Calu3 (cell line): Measurements from ENCODE around the gene INO80E. TPM values are rescaled to one million over a fixed set of nuclear protein-coding genes. Genes with fewer than 3 reads are reported as not detected.
"Not testable (repeated sequence)": the region's sequence is repeated elsewhere in the genome, so short reads cannot be mapped to it uniquely, and the experiment has no call there.

Experiments used
- BruUV-seq: library from RNA; stranded (reverse); fragments of 400-500 nt; replicated peaks from 2 replicates; lab custom pipeline; 2021; lab: Mats Ljungman, UMichigan
- CTCF ChIA-PET: fragments of 300-600 bp; sonication (Branson Sonifier 250); formaldehyde crosslinking; loops from one replicate; lab custom pipeline; 2022; ENCODE audit warnings: antibody characterized with exemption; lab: Charles Lee
- DNase-seq: peaks from one replicate; pipeline ENCODE4 v3.0.0; 2022
- H3K27ac Mint-ChIP-seq: one replicate; pipeline ENCODE4 v1.8.0; 2022; ENCODE audit warnings: mixed read lengths; ENCODE audit not compliant: unreplicated experiment
- H3K27me3 Mint-ChIP-seq: one replicate; pipeline ENCODE4 v1.8.0; 2022; ENCODE audit warnings: mixed read lengths; ENCODE audit not compliant: unreplicated experiment
- H3K36me3 Mint-ChIP-seq: one replicate; pipeline ENCODE4 v1.8.0; 2022; ENCODE audit warnings: mild to moderate bottlenecking, moderate library complexity, mixed read lengths; ENCODE audit not compliant: insufficient read depth, unreplicated experiment
- H3K4me1 Mint-ChIP-seq: one replicate; pipeline ENCODE4 v1.8.0; 2022; ENCODE audit warnings: mild to moderate bottlenecking, low read depth, mixed read lengths; ENCODE audit not compliant: unreplicated experiment
- H3K4me3 Mint-ChIP-seq: one replicate; pipeline ENCODE4 v1.8.0; 2022; ENCODE audit warnings: mild to moderate bottlenecking, low read depth, moderate library complexity, mixed read lengths; ENCODE audit not compliant: unreplicated experiment
- H3K9me3 Mint-ChIP-seq: one replicate; pipeline ENCODE4 v1.8.0; 2022; ENCODE audit warnings: low read depth, mixed read lengths; ENCODE audit not compliant: unreplicated experiment
- intact Hi-C: fragments of 100-400 bp; cut with micrococcal nuclease; formaldehyde crosslinking; loops from one replicate; pipeline ENCODE4 v1.10.0; 2022; ENCODE audit not compliant: unreplicated experiment
- total RNA-seq: library from RNA; stranded (reverse); gene quantifications from 2 replicates; pipeline ENCODE4 v1.2.3, GENCODE V29; 2022
- TF ChIP-seq, protein P1 (sequence below): fragments of 200-600 bp; IDR thresholded peaks from one replicate; pipeline ENCODE4 v1.8.0; 2022; ENCODE audit warnings: antibody characterized with exemption; ENCODE audit not compliant: unreplicated experiment

The INO80E gene
- total RNA-seq, 1 experiment from 2014 or later, result 107 TPM

- intact Hi-C loops, result no loop called here
- Mint-ChIP-seq H3K4me3 (peak overlapping the region; percentile 18), H3K27ac (no peak overlapping the region), H3K9me3 (no peaks in the 10 kb centered on the region), H3K36me3 (peaks cover 6% of the 10 kb centered on the region), H3K4me1 (peaks cover 9% of the 10 kb centered on the region), H3K27me3 (peaks cover 86% of the 10 kb centered on the region)
- TF ChIP-seq, protein P1, sequence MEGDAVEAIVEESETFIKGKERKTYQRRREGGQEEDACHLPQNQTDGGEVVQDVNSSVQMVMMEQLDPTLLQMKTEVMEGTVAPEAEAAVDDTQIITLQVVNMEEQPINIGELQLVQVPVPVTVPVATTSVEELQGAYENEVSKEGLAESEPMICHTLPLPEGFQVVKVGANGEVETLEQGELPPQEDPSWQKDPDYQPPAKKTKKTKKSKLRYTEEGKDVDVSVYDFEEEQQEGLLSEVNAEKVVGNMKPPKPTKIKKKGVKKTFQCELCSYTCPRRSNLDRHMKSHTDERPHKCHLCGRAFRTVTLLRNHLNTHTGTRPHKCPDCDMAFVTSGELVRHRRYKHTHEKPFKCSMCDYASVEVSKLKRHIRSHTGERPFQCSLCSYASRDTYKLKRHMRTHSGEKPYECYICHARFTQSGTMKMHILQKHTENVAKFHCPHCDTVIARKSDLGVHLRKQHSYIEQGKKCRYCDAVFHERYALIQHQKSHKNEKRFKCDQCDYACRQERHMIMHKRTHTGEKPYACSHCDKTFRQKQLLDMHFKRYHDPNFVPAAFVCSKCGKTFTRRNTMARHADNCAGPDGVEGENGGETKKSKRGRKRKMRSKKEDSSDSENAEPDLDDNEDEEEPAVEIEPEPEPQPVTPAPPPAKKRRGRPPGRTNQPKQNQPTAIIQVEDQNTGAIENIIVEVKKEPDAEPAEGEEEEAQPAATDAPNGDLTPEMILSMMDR, result peak; percentile 93
- BruUV-seq, result no TSS peak
- CTCF ChIA-PET, result interaction anchor here (0.5 to 2.2 kb wide), 18 partner anchors 9 to 1003 kb away, joined by 3 to 12 read pairs (median 4); partner anchors contain the start of genes ASPHD1, C16orf92, DOC2A and MVP
- peak; percentile 74 for DNase-seq
Measured at GRCh38 chr16:30032083-30032819, 36.2 kb downstream of the INO80E start.

GRCh38 chr16:30033270-30033669, 37.2 kb downstream of the INO80E start:
- no TSS peak for BruUV-seq
- DNase-seq, result no peak

DNA sequence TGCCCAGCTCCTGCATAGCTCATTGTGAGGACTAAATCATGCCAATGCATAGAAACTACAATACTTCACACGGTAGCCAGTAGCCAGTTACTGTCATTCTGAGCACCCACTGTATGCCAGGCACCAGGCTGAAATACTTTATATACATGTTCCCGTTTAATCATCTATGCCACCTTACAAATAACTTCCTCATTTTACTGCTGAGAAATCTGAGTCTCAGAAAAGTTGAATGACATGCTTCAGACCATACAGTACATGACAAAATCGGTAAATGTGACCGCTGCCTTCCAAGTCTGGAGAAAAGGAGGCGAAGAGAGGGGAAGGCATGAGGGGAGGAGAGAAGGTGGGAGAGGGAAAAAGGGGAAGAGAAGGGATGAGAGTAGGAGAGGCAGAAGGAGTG, 44.2 kb downstream of the INO80E start:
- Mint-ChIP-seq H3K27me3 (peaks cover 30% of the 10 kb centered on the region), H3K9me3 (no peaks in the 10 kb centered on the region), H3K27ac (no peak overlapping the region), H3K4me1 (peaks cover 3% of the 10 kb centered on the region), H3K4me3 (no peak overlapping the region), H3K36me3 (no peaks in the 10 kb centered on the region)
- no TSS peak for BruUV-seq
- CTCF ChIA-PET, result interaction anchor here (0.6 to 1.6 kb wide), 4 partner anchors 8 to 139 kb away, joined by 3 to 9 read pairs (median 3); a partner anchor contains a TSS
- intact Hi-C loops, result loop anchor here (5.0 kb wide), 1 partner anchor 587 kb away; no protein-coding TSS in a partner anchor
- no peak for DNase-seq
- TF ChIP-seq, protein P1, result no peak

More at GRCh38 chr16:30033270-30033669, 37.2 kb downstream of the INO80E start:
- H3K27ac Mint-ChIP-seq, result no peak overlapping the region
- CTCF ChIA-PET, result interaction anchor here (0.6 to 1.0 kb wide), 2 partner anchors 15 to 116 kb away, joined by 3 read pairs; no protein-coding TSS in a partner anchor
- H3K9me3 Mint-ChIP-seq, result no peaks in the 10 kb centered on the region
- H3K36me3 Mint-ChIP-seq, result no peaks in the 10 kb centered on the region
- H3K4me3 Mint-ChIP-seq, result no peak overlapping the region
- intact Hi-C loops, result no loop called here
- TF ChIP-seq, protein P1, result no peak
- H3K27me3 Mint-ChIP-seq, result peaks cover 76% of the 10 kb centered on the region
- H3K4me1 Mint-ChIP-seq, result peaks cover under 1% of the 10 kb centered on the region

DNA sequence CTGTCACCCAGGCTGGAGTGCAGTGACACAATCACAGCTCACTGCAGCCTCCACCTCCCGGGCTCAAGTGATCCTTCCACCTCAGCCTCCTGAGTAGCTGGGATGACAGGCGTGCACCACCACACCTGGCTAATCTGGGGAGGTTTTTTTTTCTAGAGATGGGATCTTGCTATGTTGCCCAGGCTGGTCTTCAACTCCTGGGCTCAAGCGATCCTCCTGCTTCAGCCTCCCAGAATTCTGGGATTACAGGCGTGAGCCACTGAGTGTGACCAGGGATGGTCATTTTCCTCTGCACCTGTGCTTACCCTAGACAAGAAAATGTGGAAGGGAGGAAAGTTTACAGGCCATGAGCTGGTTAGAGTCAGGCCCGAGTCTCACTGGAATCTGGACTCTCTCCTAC, 44.6 kb downstream of the INO80E start:
- not testable (repeated sequence) for H3K4me3 Mint-ChIP-seq, DNase-seq, H3K27ac Mint-ChIP-seq, H3K36me3 Mint-ChIP-seq, H3K9me3 Mint-ChIP-seq, BruUV-seq, H3K4me1 Mint-ChIP-seq
- CTCF ChIA-PET, result interaction anchor here (0.5 to 1.6 kb wide), 4 partner anchors 9 to 140 kb away, joined by 3 to 9 read pairs (median 5); no protein-coding TSS in a partner anchor
- peaks cover 25% of the 10 kb centered on the region for H3K27me3 Mint-ChIP-seq
- intact Hi-C loops, result loop anchor here (5.0 kb wide), 1 partner anchor 587 kb away; no protein-coding TSS in a partner anchor
